Measurements from ENCODE around the gene CILP. TPM values are rescaled to one million over a fixed set of nuclear protein-coding genes. Genes with fewer than 3 reads are reported as not detected.

Gene CILP
- total and polyA plus RNA-seq, 2 of the 13 experiments (the other 11 are each of a cell fraction or from before 2014, with no cell fraction given): 0.03 TPM; not detected in 1

GRCh38 chr15:65184868-65185717, 26.2 kb downstream of the CILP start, which contains the start of gene CLPX (continued):
- TF ChIP-seq ZBTB40 (IDR thresholded peaks at IDR 0.05) (no peak), ZBTB40 (CRISPR knock-in tag; IDR thresholded peaks at IDR 0.05) (peak; percentile 83), PRDM10 (CRISPR knock-in tag; IDR thresholded peaks at IDR 0.05; ENCODE audit: low read depth) (peak; percentile 65; the same call in 1 of the 2 replicates), SKIL (CRISPR knock-in tag; IDR thresholded peaks at IDR 0.05; ENCODE audit: borderline replicate concordance) (no peak), GLI4 (CRISPR knock-in tag; IDR thresholded peaks at IDR 0.05; ENCODE audit: borderline replicate concordance) (0 out of 2 replicates have a peak, but pooled peaks have one; percentile 8), MAFK (conservative IDR thresholded peaks at IDR 0.05 in 1 of 2, IDR thresholded peaks at IDR 0.05 in 1 of 2; ENCODE audit: low read length in 2 of 2) (no peak), ZNF543 (CRISPR knock-in tag; IDR thresholded peaks at IDR 0.05) (no peak), FUBP1 (CRISPR knock-in tag; IDR thresholded peaks at IDR 0.05; ENCODE audit: borderline replicate concordance) (no peak), ZNF496 (CRISPR knock-in tag; IDR thresholded peaks at IDR 0.05; ENCODE audit: insufficient replicate concordance) (no peak)
